Measurements from ENCODE around the gene GDNF. TPM values are rescaled to one million over a fixed set of nuclear protein-coding genes. Genes with fewer than 3 reads are reported as not detected.

The GDNF gene
- total RNA-seq, 2 donors from 2014 or later, result 0.58 to 2.4 TPM

GRCh38 chr5:37825334-37825915 is 14.4 kb downstream of the GDNF start:
- Histone ChIP-seq H3K9ac (ENCODE audit: extremely low read depth, low read length, poor library complexity, severe bottlenecking) (no peak overlapping the region), H3K27me3 (ENCODE audit: control insufficient read depth, insufficient read depth, low read length, poor library complexity, severe bottlenecking) (no peaks in the 10 kb centered on the region), H3K9me3 (ENCODE audit: control insufficient read depth, low read length) (no peaks in the 10 kb centered on the region), H3K4me3 (ENCODE audit: low read length) (no peak overlapping the region), H3K36me3 (ENCODE audit: control insufficient read depth, insufficient read depth, low read length) (no peaks in the 10 kb centered on the region), H3K27ac (ENCODE audit: low read depth, low read length) (no peak overlapping the region), H3K4me1 (ENCODE audit: control insufficient read depth, insufficient read depth, low read length) (peaks cover 12% of the 10 kb centered on the region)
- Mint-ChIP-seq H3K9me3 (no peaks in the 10 kb centered on the region), H3K4me1 (peaks cover 21% of the 10 kb centered on the region), H3K4me3 (no peak overlapping the region), H3K36me3 (ENCODE audit: low read depth) (no peaks in the 10 kb centered on the region), H3K27ac (no peak overlapping the region), H3K27me3 (ENCODE audit: insufficient read depth) (peaks cover 3% of the 10 kb centered on the region)
- peak; percentile 55 for DNase-seq
- 36% methylated on average over 1 of the region's 2 CpGs; no CpG with 5 or more reads in 1 of the 2 experiments for WGBS, 2 experiments (ENCODE audit: insufficient coverage in 1 of 2, insufficient read length in 1 of 2)
- TF ChIP-seq CTCF (conservative IDR thresholded peaks at IDR 0.05), result no peak

DNA sequence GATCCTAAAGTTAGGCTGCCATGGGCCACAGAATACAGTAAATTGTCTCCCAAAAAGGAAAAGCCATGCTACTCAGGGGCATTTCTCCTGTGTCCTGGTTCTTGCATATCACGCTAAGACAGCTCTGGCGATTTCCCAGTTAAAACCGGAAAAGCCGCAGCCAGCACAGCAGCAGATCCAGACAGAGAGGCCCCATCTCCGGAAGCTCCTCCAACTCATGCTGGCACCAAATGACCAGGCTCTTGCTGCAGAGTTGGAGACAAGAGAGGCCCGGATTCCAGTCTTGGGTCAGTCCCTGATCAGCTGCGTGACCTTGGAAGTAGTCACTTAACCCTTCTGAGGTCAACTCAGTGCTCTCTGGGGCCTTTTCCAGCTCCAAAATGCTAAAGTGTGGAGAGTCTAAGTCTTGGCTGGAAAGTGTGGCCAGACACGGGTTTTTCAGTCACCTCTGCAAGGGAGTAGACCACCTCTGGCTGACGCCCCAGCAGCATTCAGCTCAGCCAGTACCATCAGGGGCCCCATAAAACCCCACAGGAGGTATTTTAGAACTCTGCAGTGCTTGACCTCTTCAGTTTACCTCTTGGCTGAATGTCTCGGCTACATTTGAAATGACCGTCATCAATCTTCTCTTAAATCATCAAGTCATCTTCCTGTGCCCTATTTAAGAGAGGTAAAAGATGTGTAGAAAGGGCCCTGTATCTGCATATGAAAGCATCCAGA is 16.2 kb downstream of the GDNF start:
- Mint-ChIP-seq H3K9me3 (no peaks in the 10 kb centered on the region), H3K4me3 (no peak overlapping the region), H3K4me1 (peaks cover 21% of the 10 kb centered on the region), H3K27me3 (ENCODE audit: insufficient read depth) (no peaks in the 10 kb centered on the region), H3K36me3 (ENCODE audit: low read depth) (peaks cover 6% of the 10 kb centered on the region), H3K27ac (no peak overlapping the region)
- H3K4me1 ChIP-seq (ENCODE audit: control insufficient read depth, insufficient read depth, low read length), result peaks cover 12% of the 10 kb centered on the region
- no peaks in the 10 kb centered on the region for H3K9me3 ChIP-seq (ENCODE audit: control insufficient read depth, low read length)
- H3K4me3 ChIP-seq (ENCODE audit: low read length), result no peak overlapping the region
- no peak overlapping the region for H3K27ac ChIP-seq (ENCODE audit: low read depth, low read length)
- no peak overlapping the region for H3K9ac ChIP-seq (ENCODE audit: extremely low read depth, low read length, poor library complexity, severe bottlenecking)
- H3K36me3 ChIP-seq (ENCODE audit: control insufficient read depth, insufficient read depth, low read length), result no peaks in the 10 kb centered on the region
- DNase-seq, result peak; percentile 36
- no peak for TF ChIP-seq CTCF (conservative IDR thresholded peaks at IDR 0.05)
- no peaks in the 10 kb centered on the region for H3K27me3 ChIP-seq (ENCODE audit: control insufficient read depth, insufficient read depth, low read length, poor library complexity, severe bottlenecking)
- 92% methylated on average over 6 to 11 of the region's 11 CpGs for WGBS, 2 experiments (ENCODE audit: insufficient coverage in 1 of 2, insufficient read length in 1 of 2)

- Histone ChIP-seq H3K4me3 (ENCODE audit: low read length) (no peak overlapping the region), H3K9ac (ENCODE audit: extremely low read depth, low read length, poor library complexity, severe bottlenecking) (no peak overlapping the region), H3K27ac (ENCODE audit: low read depth, low read length) (no peak overlapping the region), H3K9me3 (ENCODE audit: control insufficient read depth, low read length) (no peaks in the 10 kb centered on the region), H3K4me1 (ENCODE audit: control insufficient read depth, insufficient read depth, low read length) (no peaks in the 10 kb centered on the region), H3K27me3 (ENCODE audit: control insufficient read depth, insufficient read depth, low read length, poor library complexity, severe bottlenecking) (no peaks in the 10 kb centered on the region), H3K36me3 (ENCODE audit: control insufficient read depth, insufficient read depth, low read length) (no peaks in the 10 kb centered on the region)
- DNase-seq, result no peak
- Mint-ChIP-seq H3K27me3 (ENCODE audit: insufficient read depth) (no peaks in the 10 kb centered on the region), H3K4me1 (peaks cover 3% of the 10 kb centered on the region), H3K4me3 (no peak overlapping the region), H3K9me3 (no peaks in the 10 kb centered on the region), H3K27ac (no peak overlapping the region), H3K36me3 (ENCODE audit: low read depth) (peaks cover 12% of the 10 kb centered on the region)
- TF ChIP-seq CTCF (conservative IDR thresholded peaks at IDR 0.05), result no peak
- 69 to 79% methylated on average over 3 of the region's 3 CpGs for WGBS, 2 experiments (ENCODE audit: insufficient coverage in 1 of 2, insufficient read length in 1 of 2)
Observed at GRCh38 chr5:37816883-37817282, 23.0 kb downstream of the GDNF start.
